H1 (cell line): ENCODE measurements around the gene CDH26. TPM values are rescaled to one million over a fixed set of nuclear protein-coding genes. Genes with fewer than 3 reads are reported as not detected.

ENCODE experiments used
- SAP30 ChIP-seq: fragments of 300-600 bp; sonication (generic); IDR thresholded peaks from 2 replicates; pipeline ENCODE4 v1.7.1; 2012; ENCODE audit warnings: low read length, moderate library complexity, mild to moderate bottlenecking, inconsistent platforms; ENCODE audit not compliant: insufficient read depth, insufficient replicate concordance
- SP2 ChIP-seq: IDR thresholded peaks from 2 replicates; pipeline ENCODE4 v1.6.1; 2012; ENCODE audit warnings: mild to moderate bottlenecking, low read length, inconsistent platforms
- YY1 ChIP-seq: IDR thresholded peaks from 2 replicates; pipeline ENCODE4 v1.6.1; 2011; ENCODE audit warnings: low read depth, mild to moderate bottlenecking, low read length
- polyA plus RNA-seq, 7 experiments: library from polyadenylated mRNA; depleted of rRNA in 3 of 7; stranded (reverse) in 5 of 7; unstranded in 2 of 7; fragments of >200 nt in 5 of 7; fragments of 200-250 nt in 2 of 7; gene quantifications; 1 replicate in 5 of 7; 2 replicates in 1 of 7; 4 replicates in 1 of 7; pipeline versions ENCODE4 v1.2.1 to v1.2.3, GENCODE V29; 2011 to 2013; ENCODE audit warnings: missing spikeins in 2 of 7, mixed read lengths in 2 of 7
- total RNA-seq: library from RNA; stranded (reverse); fragmentation: NEBNext Ultra II Directional; extraction: Animal tissue kit (Norgen Biotek cat#: 25700); gene quantifications from 2 replicates; pipeline ENCODE4 v1.2.1, GENCODE V29; 2021

CDH26 gene
- total and polyA plus RNA-seq, 2 of the 8 experiments (the other 6 are each of a cell fraction or from before 2014, with no cell fraction given): 1.5 to 1.7 TPM

GRCh38 chr20:60062431-60063047 lies 104.3 kb downstream of the CDH26 start (continued):
- TF ChIP-seq YY1 (no peak), SP2 (no peak), SAP30 (no peak)
